Esophagus (tissue), 2 donors: ENCODE measurements around the gene LRBA. TPM values are rescaled to one million over a fixed set of nuclear protein-coding genes. Genes with fewer than 3 reads are reported as not detected.

Experiments
- H3K27ac ChIP-seq, 2 donors: one replicate each; pipeline ENCODE4 v1.5.1; 2013; ENCODE audit warnings: low read depth in 2 of 2, mild to moderate bottlenecking in 2 of 2, inconsistent platforms in 1 of 2, low read length in 1 of 2, moderate library complexity in 1 of 2
- H3K27me3 ChIP-seq, 2 donors: one replicate each; pipeline ENCODE4 v1.6.1; 2013; ENCODE audit warnings: low read length in 2 of 2, control low read depth in 1 of 2, mild to moderate bottlenecking in 1 of 2; ENCODE audit not compliant: insufficient read depth in 2 of 2, control insufficient read depth in 1 of 2
- H3K36me3 ChIP-seq, 2 donors: one replicate each; pipeline ENCODE4 v1.6.1; 2013; ENCODE audit warnings: low read length in 1 of 2; ENCODE audit not compliant: control insufficient read depth in 2 of 2, insufficient read depth in 2 of 2
- H3K4me1 ChIP-seq, 2 donors: one replicate each; pipeline ENCODE4 v1.6.1; 2013; ENCODE audit warnings: low read length in 1 of 2; ENCODE audit not compliant: control insufficient read depth in 2 of 2, insufficient read depth in 2 of 2
- H3K4me3 ChIP-seq, 2 donors: one replicate each; pipeline ENCODE4 v1.5.1; 2013; ENCODE audit warnings: low read length in 2 of 2, mild to moderate bottlenecking in 2 of 2, low read depth in 1 of 2, moderate library complexity in 1 of 2
- H3K9me3 ChIP-seq, 2 donors: one replicate each; pipeline ENCODE4 v1.6.1; 2013; ENCODE audit warnings: mild to moderate bottlenecking in 2 of 2, low read depth in 1 of 2, low read length in 1 of 2, moderate library complexity in 1 of 2; ENCODE audit not compliant: control insufficient read depth in 2 of 2, insufficient read depth in 1 of 2
- WGBS, 2 donors: extraction: QIAGEN DNeasy Blood & Tissue Kit; methylation state at CpG; one replicate each; pipeline ENCODE4 v1.1.7; 2013; 5-methylcytosine and 5-hydroxymethylcytosine counted together
- polyA plus RNA-seq, 2 donors: library from polyadenylated mRNA; stranded (reverse); fragments of 200-250 nt; gene quantifications; one replicate each; pipeline ENCODE4 v1.2.3, GENCODE V29; 2013
- donor health status: healthy with polysubstance abuse.
- donor health status: Bipolar disorder and iron deficiency.

The LRBA gene
- polyA plus RNA-seq, 2 donors: 13.1 to 24.7 TPM

- H3K4me3 ChIP-seq: no peak overlapping the region
- H3K36me3 ChIP-seq: no peaks in the 10 kb centered on the region
- H3K4me1 ChIP-seq: no peaks in the 10 kb centered on the region
- 90 to 96% methylated on average over 1 of the region's 1 CpG for WGBS, 2 donors
- H3K27ac ChIP-seq: no peak overlapping the region
- no peaks in the 10 kb centered on the region for H3K27me3 ChIP-seq
- no peaks in the 10 kb centered on the region for H3K9me3 ChIP-seq
These were observed 643.2 kb downstream of the LRBA start for GRCh38 chr4:150371869-150372268.

- H3K4me1 ChIP-seq: no peaks in the 10 kb centered on the region
- no peaks in the 10 kb centered on the region for H3K27me3 ChIP-seq
- H3K9me3 ChIP-seq: no peaks in the 10 kb centered on the region
- no peak overlapping the region for H3K27ac ChIP-seq
- WGBS, 2 donors: 84% methylated on average over 3 of the region's 3 CpGs
- H3K4me3 ChIP-seq: no peak overlapping the region
- no peaks in the 10 kb centered on the region for H3K36me3 ChIP-seq
These were observed 645.4 kb downstream of the LRBA start for GRCh38 chr4:150369434-150370380.

GRCh38 chr4:150368667-150369066, 646.4 kb downstream of the LRBA start:
- no peak overlapping the region for H3K4me3 ChIP-seq
- H3K27me3 ChIP-seq: no peaks in the 10 kb centered on the region
- H3K9me3 ChIP-seq: no peaks in the 10 kb centered on the region
- no peak overlapping the region for H3K27ac ChIP-seq
- no peaks in the 10 kb centered on the region for H3K36me3 ChIP-seq
- no peaks in the 10 kb centered on the region for H3K4me1 ChIP-seq

DNA sequence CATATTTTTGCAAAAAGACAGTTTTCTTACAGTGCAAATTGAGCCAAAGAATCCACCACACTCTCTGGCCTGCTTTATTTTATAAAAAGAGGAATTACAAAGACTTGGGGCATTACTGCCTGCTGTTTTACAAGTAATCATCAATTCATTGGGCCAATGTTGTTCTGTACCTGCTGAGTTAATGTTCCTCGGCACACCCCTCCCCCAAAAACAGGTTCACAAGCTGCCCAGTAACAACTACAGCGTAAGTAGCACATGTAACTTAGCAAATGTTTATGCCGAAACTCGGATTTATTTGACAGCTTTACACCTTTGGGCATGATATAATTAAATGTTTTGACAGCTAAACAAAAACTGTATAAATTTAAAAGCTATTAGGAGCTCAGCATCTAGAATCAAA, 647.8 kb downstream of the LRBA start:
- Histone ChIP-seq H3K27me3 (no peaks in the 10 kb centered on the region), H3K9me3 (no peaks in the 10 kb centered on the region), H3K4me1 (no peaks in the 10 kb centered on the region), H3K4me3 (no peak overlapping the region), H3K36me3 (no peaks in the 10 kb centered on the region), H3K27ac (no peak overlapping the region)
- WGBS, 2 donors: 77 to 83% methylated on average over 4 of the region's 4 CpGs

- no peaks in the 10 kb centered on the region for H3K27me3 ChIP-seq
- H3K4me1 ChIP-seq: no peaks in the 10 kb centered on the region
- no peaks in the 10 kb centered on the region for H3K9me3 ChIP-seq
- WGBS, 2 donors: 62 to 64% methylated on average over 2 of the region's 2 CpGs
- no peak overlapping the region for H3K27ac ChIP-seq
- no peaks in the 10 kb centered on the region for H3K36me3 ChIP-seq
- no peak overlapping the region for H3K4me3 ChIP-seq
These were observed 648.5 kb downstream of the LRBA start for GRCh38 chr4:150366487-150366999.

DNA sequence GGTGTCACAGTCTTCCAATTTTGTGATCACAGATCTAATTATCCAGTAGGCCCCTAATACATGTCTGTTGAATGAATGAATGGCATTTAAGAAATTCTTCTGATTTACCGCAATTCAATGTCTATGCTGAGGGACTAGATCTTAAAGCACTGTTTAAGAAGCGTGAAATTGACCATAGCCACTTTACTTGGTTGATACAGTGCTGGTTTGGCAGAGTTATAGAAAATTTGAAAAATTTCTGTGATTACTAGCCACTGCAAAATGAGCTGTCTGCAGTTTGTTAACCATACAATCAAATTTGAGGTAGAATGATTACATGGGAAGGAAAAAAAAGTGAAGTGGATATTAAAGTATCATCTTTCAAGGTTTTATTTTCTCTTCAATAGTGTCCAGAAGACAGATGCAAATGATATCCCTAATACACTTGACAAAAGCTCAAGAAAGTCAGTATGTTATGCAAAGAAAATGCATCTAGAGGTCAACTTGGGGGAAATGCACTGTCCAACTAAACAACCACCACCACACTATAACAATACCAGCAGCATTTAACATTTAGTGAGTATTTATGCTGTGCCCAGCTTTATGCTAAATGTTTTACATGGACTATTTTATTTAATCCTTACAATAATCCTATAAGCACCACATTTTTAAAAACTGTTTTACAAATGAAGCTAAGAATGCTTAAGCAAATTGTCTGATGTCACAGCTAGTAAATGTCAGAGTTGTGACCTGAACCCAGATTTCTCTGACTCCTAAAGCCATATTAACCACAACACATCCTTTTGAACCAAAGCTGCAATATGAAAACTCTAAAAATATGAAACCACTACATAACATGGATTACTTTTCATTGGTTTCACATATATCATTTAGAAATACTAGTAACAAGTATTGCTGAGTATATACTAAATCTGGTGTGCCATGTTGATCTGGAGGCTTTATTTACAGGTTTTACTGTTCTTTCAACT, 651.1 kb downstream of the LRBA start:
- 46 to 48% methylated on average over 2 of the region's 2 CpGs for WGBS, 2 donors
- H3K4me1 ChIP-seq: no peaks in the 10 kb centered on the region
- no peaks in the 10 kb centered on the region for H3K36me3 ChIP-seq
- no peak overlapping the region for H3K4me3 ChIP-seq
- no peaks in the 10 kb centered on the region for H3K9me3 ChIP-seq
- H3K27me3 ChIP-seq: no peaks in the 10 kb centered on the region
- no peak overlapping the region for H3K27ac ChIP-seq

DNA sequence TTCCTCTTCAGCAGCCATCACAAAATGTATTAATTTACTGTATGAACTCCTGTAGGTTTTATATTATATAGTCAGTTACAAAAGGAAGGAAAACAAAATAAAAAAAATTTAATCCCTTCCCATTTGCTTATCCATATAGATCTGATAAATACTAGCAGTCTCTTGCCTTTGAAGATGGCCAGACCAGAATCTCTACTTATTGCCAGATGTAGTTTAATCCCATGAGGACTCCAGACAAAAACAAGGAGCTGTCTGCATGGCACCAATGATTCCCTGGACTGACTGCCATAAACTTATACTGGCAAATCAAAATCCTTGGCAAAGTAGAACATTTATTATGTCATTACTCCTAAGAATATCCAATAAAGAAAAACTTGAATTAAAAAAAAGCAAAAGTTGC, 656.4 kb downstream of the LRBA start:
- Histone ChIP-seq H3K9me3 (no peaks in the 10 kb centered on the region), H3K4me3 (no peak overlapping the region), H3K4me1 (no peaks in the 10 kb centered on the region), H3K36me3 (no peaks in the 10 kb centered on the region), H3K27ac (no peak overlapping the region), H3K27me3 (no peaks in the 10 kb centered on the region)

- WGBS, 2 donors: 88 to 100% methylated on average over 1 of the region's 1 CpG
- H3K9me3 ChIP-seq: no peaks in the 10 kb centered on the region
- no peaks in the 10 kb centered on the region for H3K4me1 ChIP-seq
- H3K27ac ChIP-seq: no peak overlapping the region
- no peaks in the 10 kb centered on the region for H3K36me3 ChIP-seq
- no peak overlapping the region for H3K4me3 ChIP-seq
- H3K27me3 ChIP-seq: no peaks in the 10 kb centered on the region
These were observed 657.3 kb downstream of the LRBA start for GRCh38 chr4:150357829-150358228.

DNA sequence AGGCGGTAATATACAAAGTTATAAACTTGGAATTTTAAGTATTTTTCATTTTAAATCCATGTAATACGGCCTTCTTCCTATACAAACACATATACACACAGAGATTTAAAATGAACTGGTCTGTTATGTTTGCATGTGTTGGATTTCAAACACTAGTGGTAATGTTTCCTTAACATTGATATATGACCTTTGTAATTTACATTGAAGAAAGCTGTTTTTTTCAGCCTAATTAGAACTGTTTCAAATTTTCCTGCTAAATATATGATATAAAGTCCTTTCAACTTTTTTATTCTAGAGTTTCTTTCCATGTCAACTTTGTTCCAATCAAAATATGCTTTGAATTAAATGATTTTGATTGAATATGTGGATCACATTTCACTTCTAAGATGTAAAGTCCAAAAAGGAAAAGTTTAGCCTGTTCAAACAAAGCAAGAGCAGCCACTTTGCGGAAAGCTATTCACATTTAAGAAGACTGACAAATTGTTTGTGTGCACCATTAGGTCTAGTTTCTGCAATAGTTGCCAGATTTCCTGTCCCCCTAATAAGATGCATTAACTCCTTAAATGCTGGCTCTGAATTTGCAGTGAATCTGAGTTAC, 659.1 kb downstream of the LRBA start:
- no peak overlapping the region for H3K27ac ChIP-seq
- 85 to 92% methylated on average over 3 of the region's 3 CpGs for WGBS, 2 donors
- no peaks in the 10 kb centered on the region for H3K4me1 ChIP-seq
- H3K36me3 ChIP-seq: no peaks in the 10 kb centered on the region
- H3K4me3 ChIP-seq: no peak overlapping the region
- no peaks in the 10 kb centered on the region for H3K9me3 ChIP-seq
- no peaks in the 10 kb centered on the region for H3K27me3 ChIP-seq
